ENCODE data around the gene NT5M.
A peak's percentile ranks its signal among the peaks of the same experiment; 100 is the strongest.

NT5M gene

GRCh38 chr17:17343896-17344506 lies 40.8 kb downstream of the NT5M start:
- no peak for DNase-seq

DNA sequence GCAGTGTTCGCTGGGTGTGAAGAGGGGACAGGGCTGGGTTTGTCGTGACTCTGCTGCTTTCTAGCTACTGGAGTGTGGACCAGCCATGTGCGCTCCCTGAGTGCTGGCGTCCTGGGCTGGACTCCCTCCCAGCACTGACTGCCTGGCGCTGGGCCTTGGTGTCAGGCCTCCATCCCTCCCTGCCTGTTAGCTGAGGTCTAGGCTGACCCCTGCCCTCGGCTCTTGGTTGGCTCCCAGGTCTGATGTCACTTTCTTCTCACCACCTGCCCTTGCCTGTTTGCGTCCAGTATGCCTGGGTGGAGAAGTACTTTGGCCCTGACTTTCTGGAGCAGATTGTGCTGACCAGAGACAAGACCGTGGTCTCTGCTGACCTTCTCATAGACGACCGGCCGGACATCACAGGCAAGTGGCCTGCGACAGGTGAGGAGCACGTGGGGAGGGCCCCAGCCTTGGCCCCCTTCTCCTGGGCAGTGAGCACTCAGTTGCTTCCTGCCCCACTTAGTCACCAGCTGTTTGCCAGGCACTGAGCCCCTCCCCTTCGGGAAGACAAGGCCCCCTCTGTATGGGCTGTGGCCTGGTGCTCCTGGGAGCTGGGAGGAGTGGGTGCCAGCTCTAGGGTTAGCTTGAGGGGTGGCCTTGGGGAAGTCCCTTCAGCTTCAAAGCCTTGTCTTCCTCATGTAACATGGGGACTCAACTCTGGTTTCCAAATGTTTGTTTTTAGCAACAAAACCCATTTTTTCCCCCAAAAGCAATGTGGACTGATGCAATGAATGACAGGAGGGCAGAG lies 41.5 kb downstream of the NT5M start:
- no peak for DNase-seq

DNA sequence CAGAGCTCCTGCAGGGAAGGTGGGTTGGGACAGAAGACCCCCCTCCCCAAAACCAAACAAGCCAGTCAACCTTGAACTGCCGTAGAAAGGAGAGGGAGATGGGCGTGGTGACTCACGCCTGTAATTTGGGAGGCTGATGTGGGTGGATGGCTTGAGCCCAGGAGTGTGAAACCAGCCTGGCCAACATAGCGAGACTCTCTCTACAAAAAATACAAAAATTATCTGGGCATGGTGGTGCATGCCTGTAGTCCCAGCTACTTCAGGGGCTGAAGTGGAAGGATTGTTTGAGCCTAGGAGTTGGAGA lies 42.1 kb downstream of the NT5M start:
- DNase-seq, result no peak

- DNase-seq, result no peak
Observed at GRCh38 chr17:17345686-17346427, 42.7 kb downstream of the NT5M start.

DNA sequence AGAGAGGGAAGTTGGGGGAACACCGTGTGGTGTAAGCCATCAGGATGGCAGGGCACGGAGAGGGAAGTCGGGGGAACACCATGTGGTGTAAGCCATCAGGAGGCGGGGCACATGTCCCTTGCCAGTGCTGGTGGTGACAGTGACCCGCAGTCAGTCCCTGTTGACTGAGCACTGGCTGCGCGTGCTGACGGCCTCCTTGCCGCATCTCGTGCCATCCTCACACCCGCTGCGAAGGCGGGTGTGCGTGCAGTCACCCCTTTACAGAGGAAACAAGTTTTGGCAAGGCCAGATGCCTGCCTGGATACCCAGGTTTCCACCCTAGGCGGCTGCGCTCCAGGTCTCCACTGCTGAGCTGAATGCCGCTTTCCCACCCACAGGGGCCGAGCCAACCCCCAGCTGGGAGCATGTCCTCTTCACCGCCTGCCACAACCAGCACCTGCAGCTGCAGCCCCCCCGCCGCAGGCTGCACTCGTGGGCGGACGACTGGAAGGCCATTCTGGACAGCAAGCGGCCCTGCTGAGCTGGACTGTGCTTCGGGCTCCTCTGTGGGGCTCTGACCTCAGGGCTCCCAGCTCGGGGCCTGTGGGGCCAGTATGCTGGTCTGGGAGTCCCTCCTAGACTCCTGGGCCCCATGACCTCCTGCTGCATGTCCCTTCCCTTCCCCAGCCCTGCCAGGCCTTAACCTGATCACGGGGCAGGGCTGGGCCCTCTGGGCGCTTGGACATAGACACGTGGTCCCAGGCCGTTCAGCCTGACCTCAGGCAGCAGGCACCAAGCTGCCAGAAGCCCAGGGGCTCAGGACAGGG lies 43.5 kb downstream of the NT5M start:
- no peak for DNase-seq

- DNase-seq, result no peak
Observed at GRCh38 chr17:17347234-17347955, 44.2 kb downstream of the NT5M start.

DNA sequence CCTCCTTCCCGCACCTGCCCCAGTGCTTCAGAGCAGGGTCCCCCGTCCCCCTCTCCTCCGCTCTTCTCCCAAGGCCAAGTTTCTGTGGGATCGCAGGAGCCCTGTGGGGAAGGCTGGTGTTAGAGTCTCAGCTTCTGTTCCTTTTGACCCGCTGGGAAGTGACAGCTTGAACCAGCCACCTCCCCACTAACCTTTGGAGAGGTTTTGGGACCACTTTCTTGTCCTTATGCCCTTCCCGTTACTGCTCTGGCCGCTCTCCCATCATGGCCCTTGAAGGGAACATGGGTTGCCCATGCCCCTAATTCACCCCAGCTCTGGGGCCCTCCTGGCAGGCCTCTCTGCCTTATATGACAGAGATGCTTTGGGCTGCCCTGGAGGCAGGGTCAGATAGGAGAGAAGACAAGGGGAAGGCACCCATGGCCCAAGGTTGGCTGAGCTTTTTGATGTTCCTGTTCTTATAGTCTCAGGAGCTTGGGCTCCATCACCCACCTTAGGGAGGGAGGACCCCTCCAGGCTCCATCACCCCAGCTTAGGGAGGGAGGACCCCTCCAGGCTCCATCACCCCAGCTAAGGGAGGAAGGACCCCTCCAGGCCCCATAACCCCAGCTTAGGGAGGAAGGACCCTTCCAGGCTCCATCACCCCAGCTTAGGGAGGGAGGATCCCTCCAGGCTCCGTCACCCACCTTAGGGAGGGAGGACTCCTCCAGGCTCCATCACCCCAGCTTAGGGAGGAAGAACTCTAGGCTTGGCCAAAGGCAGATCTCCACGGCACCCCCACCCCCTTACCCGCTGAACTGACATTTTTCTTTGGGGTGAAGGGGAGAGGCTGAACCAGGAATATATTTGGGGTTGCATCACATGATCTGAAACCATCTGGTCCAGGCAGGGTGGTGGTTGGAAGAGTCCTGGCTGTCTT lies 45.0 kb downstream of the NT5M start:
- no peak for DNase-seq

GRCh38 chr17:17348872-17349723 lies 45.9 kb downstream of the NT5M start:
- DNase-seq, result no peak

DNA sequence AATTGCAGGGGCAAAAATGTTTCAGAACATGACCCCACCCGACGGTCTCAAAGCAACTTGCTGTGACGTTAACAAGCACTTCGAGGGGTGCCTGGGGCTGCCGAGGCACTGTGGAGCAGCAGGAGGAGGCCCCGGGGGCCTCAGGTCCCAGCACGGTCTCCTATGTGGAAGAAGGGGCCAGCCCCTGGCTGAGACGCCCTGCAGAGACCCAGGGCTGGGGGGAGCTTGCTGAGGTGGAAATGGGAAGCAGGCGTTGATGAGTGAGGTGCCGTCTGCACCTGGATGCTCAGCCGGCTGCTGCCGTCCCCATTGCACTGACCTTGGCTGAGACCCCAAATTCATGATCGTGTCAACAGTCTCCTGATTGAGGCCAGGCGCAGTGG lies 46.5 kb downstream of the NT5M start:
- no peak for DNase-seq

DNA sequence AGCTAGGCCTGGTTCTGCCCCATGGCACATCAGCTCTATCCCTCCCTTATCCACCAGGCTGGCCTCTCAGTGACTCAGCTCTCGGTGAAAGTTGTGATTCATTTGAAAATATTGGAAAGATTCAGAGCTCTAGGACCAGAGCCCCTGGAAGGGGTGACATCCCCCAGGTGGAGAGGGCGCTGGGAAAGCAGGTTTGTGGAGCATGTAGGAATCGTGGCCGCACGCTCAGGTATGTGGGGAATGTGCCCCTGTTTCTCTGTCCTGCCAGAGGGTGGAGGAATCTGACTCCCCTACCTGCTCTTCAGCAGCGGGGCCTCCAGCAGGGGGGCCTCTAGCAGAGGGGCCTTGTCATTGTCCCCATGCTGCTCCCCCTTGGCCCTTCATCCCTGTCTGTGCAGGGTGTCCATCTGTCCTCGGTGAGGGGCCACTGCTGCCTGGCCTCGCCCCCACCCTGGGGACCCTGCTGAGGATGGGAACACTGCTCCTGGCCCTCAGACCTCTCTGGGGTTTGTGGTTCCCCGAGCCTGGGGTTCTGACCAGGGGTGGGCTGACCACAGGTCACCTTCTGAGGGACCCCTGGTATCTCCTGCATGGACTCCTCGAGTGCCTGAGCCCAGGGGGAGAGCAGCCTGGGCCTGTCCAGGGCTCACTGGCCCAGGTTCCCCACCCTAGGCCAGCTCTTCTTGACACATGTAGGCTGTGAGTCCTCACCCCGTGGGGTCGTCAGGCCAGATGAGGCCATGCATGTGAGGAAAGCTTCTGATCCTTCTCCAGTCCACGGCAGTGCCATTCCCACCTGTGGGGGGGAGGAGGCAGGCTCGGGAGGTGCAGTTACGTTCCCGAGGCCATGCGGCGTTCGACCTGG lies 47.5 kb downstream of the NT5M start:
- no peak for DNase-seq

- no peak for DNase-seq
Observed at GRCh38 chr17:17351356-17351891, 48.3 kb downstream of the NT5M start.

- no peak for DNase-seq
Observed at GRCh38 chr17:17351901-17352781, 49.0 kb downstream of the NT5M start.

GRCh38 chr17:17352836-17353624 lies 49.9 kb downstream of the NT5M start:
- no peak for DNase-seq

- no peak for DNase-seq
Observed at GRCh38 chr17:17353625-17354484, 50.7 kb downstream of the NT5M start.

GRCh38 chr17:17354560-17355349 lies 51.6 kb downstream of the NT5M start:
- DNase-seq, result peak; percentile 71 to 74

Data from stimulated activated CD4-positive, alpha-beta T cell treated with anti-CD3 and anti-CD28 coated beads, Interleukin-2, amount 100 ng/mL, for 48 hours (primary cell).